Stimulated activated CD4-positive, alpha-beta T cell treated with anti-CD3 and anti-CD28 coated beads, Interleukin-4, amount 100 ng/mL, for 48 hours (primary cell): ENCODE data around the gene IKZF3.
A peak's percentile ranks its signal among the peaks of the same experiment; 100 is the strongest.
"Not testable (repeated sequence)": the region's sequence is repeated elsewhere in the genome, so short reads cannot be mapped to it uniquely, and the experiment has no call there.

Experiments
- DNase-seq, 2 donors: peaks; one replicate each; pipeline ENCODE4 v3.0.0-alpha.2; 2020; ENCODE audit warnings: low read depth in 2 of 2

Gene IKZF3

GRCh38 chr17:39755554-39756379, 108.3 kb downstream of the IKZF3 start:
- no peak for DNase-seq

GRCh38 chr17:39754958-39755553, 109.1 kb downstream of the IKZF3 start:
- DNase-seq = no peak

- peak; percentile 91 to 94 for DNase-seq
Observed at GRCh38 chr17:39754161-39754957, 109.8 kb downstream of the IKZF3 start.

- DNase-seq = peak in 1 of 2 donors; percentile 37
Observed at GRCh38 chr17:39753514-39754160, 110.5 kb downstream of the IKZF3 start.

GRCh38 chr17:39752241-39752881, 111.8 kb downstream of the IKZF3 start:
- no peak for DNase-seq

GRCh38 chr17:39751637-39752036, 112.5 kb downstream of the IKZF3 start:
- DNase-seq = no peak

- DNase-seq = no peak
Observed at GRCh38 chr17:39751016-39751543, 113.0 kb downstream of the IKZF3 start.

- no peak for DNase-seq
Observed at GRCh38 chr17:39750131-39751015, 113.7 kb downstream of the IKZF3 start.

GRCh38 chr17:39748444-39749034, 115.6 kb downstream of the IKZF3 start:
- not testable (repeated sequence) for DNase-seq

- no peak for DNase-seq
Observed at GRCh38 chr17:39747745-39748144, 116.4 kb downstream of the IKZF3 start.

GRCh38 chr17:39746145-39746461, 118.0 kb downstream of the IKZF3 start:
- DNase-seq = no peak

GRCh38 chr17:39745335-39746144, 118.6 kb downstream of the IKZF3 start:
- no peak for DNase-seq

- no peak for DNase-seq
Observed at GRCh38 chr17:39744836-39745215, 119.3 kb downstream of the IKZF3 start.

- DNase-seq = no peak
Observed at GRCh38 chr17:39744075-39744835, 119.9 kb downstream of the IKZF3 start.

- DNase-seq = no peak
Observed at GRCh38 chr17:39742856-39743436, 121.2 kb downstream of the IKZF3 start.

GRCh38 chr17:39742126-39742855, 121.8 kb downstream of the IKZF3 start:
- no peak for DNase-seq

GRCh38 chr17:39740357-39741111, 123.6 kb downstream of the IKZF3 start:
- no peak for DNase-seq
